Panc1 (cell line): Measurements from ENCODE around the gene NUDT19. TPM values are rescaled to one million over a fixed set of nuclear protein-coding genes. Genes with fewer than 3 reads are reported as not detected.

Experiments
- ATAC-seq: fragments of 200-7000 bp; cut with Tn5 transposase; 2 replicates; pipeline ENCODE4 v1.9.1; 2020; ENCODE audit warnings: mild to moderate bottlenecking, moderate library complexity
- BruUV-seq: library from RNA; stranded (reverse); fragments of 400-500 nt; replicated peaks from 2 replicates; lab custom pipeline; 2021; lab: Mats Ljungman, UMichigan
- CTCF ChIA-PET: fragments of 300-600 bp; sonication (Branson Sonifier 250); formaldehyde crosslinking; loops from one replicate; lab custom pipeline; 2022; ENCODE audit warnings: antibody characterized with exemption; lab: Charles Lee
- POLR2A ChIA-PET: fragments of 300-600 bp; sonication (Branson Sonifier 250); formaldehyde crosslinking; loops from one replicate; lab custom pipeline; 2022; ENCODE audit warnings: antibody characterized with exemption; lab: Charles Lee
- DNase-seq: peaks from one replicate; pipeline ENCODE4 v3.0.0-alpha.2; 2010; ENCODE audit warnings: low read depth, low spot score
- H3K27ac ChIP-seq: 2 replicates; pipeline ENCODE4 v1.5.1; 2011; ENCODE audit warnings: mild to moderate bottlenecking, low read length, inconsistent platforms
- H3K27me3 ChIP-seq: fragments of 200-500 bp; sonication (Bioruptor generic); 2 replicates; pipeline ENCODE4 v1.6.0; 2014; ENCODE audit warnings: low read length, inconsistent platforms; ENCODE audit not compliant: control insufficient read depth, insufficient read depth
- H3K36me3 ChIP-seq: fragments of 200-500 bp; sonication (Bioruptor generic); 2 replicates; pipeline ENCODE4 v1.5.1; 2014; ENCODE audit warnings: inconsistent platforms, mild to moderate bottlenecking, low read length, moderate library complexity; ENCODE audit not compliant: control insufficient read depth, insufficient read depth
- H3K4me1 ChIP-seq: 2 replicates; pipeline ENCODE4 v1.5.1; 2011; ENCODE audit warnings: inconsistent platforms, mild to moderate bottlenecking, low read length, moderate library complexity; ENCODE audit not compliant: control insufficient read depth, insufficient read depth
- H3K4me3 ChIP-seq, 2 experiments: 2 replicates each; pipeline ENCODE4 v1.5.1; 2011 to 2012; ENCODE audit warnings: low read depth in 2 of 2, low read length in 2 of 2, mild to moderate bottlenecking in 2 of 2, inconsistent platforms in 1 of 2, moderate library complexity in 1 of 2
- H3K9me3 ChIP-seq: fragments of 200-500 bp; sonication (Bioruptor generic); 2 replicates; pipeline ENCODE4 v1.5.1; 2014; ENCODE audit warnings: low read depth, mild to moderate bottlenecking, inconsistent platforms, low read length, moderate library complexity; ENCODE audit not compliant: control insufficient read depth, insufficient read depth
- CTCF ChIP-seq: fragments of 450-650 bp; IDR thresholded peaks from 2 replicates; pipeline ENCODE4 v1.5.1; 2017; ENCODE audit warnings: mild to moderate bottlenecking
- POLR2AphosphoS5 ChIP-seq: IDR thresholded peaks from 2 replicates; pipeline ENCODE4 v1.6.1; 2012; ENCODE audit warnings: mild to moderate bottlenecking, low read depth, low read length, moderate library complexity
- SIN3A ChIP-seq: IDR thresholded peaks from 2 replicates; pipeline ENCODE4 v1.6.1; 2012; ENCODE audit warnings: low read depth, mild to moderate bottlenecking, low read length, moderate library complexity, borderline replicate concordance; ENCODE audit not compliant: insufficient read depth
- TCF7L2 ChIP-seq: IDR thresholded peaks from 2 replicates; pipeline ENCODE4 v1.6.1; 2011; ENCODE audit warnings: mild to moderate bottlenecking, low read depth, low read length, inconsistent platforms
- in situ Hi-C: cut with HindIII; loops from 2 replicates; pipeline ENCODE4 v1.10.0; 2016; ENCODE audit warnings: low sequenced_read_pairs, low pct_unique_long_range_greater_than_20kb
- intact Hi-C: fragments of 100-400 bp; cut with micrococcal nuclease; formaldehyde crosslinking; loops from one replicate; pipeline ENCODE4 v1.10.0; 2022; ENCODE audit not compliant: unreplicated experiment
- total RNA-seq: library from RNA; stranded (reverse); gene quantifications from one replicate; pipeline ENCODE4 v1.2.1, GENCODE V29; 2021; ENCODE audit not compliant: unreplicated experiment
- TF ChIP-seq, protein P1 (sequence below), 2 experiments: IDR thresholded peaks; 2 replicates each; pipeline ENCODE4 v1.6.1; 2011 to 2012; ENCODE audit warnings: low read depth in 2 of 2, control low read depth in 1 of 2, low read length in 1 of 2, mild to moderate bottlenecking in 1 of 2, moderate library complexity in 1 of 2; ENCODE audit not compliant: insufficient read depth in 1 of 2

Gene NUDT19
- total RNA-seq, 1 experiment from 2014 or later: 41.4 TPM

GRCh38 chr19:32658527-32658926 is 33.1 kb upstream of the NUDT19 start:
- H3K4me1 ChIP-seq: no peaks in the 10 kb centered on the region
- in situ Hi-C loops (no loop called here), intact Hi-C loops (no loop called here)
- H3K27ac ChIP-seq: no peak overlapping the region
- H3K36me3 ChIP-seq: no peaks in the 10 kb centered on the region
- H3K9me3 ChIP-seq: no peaks in the 10 kb centered on the region
- ATAC-seq (no peak), DNase-seq (no peak)
- TF ChIP-seq TCF7L2: no peak
- TF ChIP-seq, protein P1, sequence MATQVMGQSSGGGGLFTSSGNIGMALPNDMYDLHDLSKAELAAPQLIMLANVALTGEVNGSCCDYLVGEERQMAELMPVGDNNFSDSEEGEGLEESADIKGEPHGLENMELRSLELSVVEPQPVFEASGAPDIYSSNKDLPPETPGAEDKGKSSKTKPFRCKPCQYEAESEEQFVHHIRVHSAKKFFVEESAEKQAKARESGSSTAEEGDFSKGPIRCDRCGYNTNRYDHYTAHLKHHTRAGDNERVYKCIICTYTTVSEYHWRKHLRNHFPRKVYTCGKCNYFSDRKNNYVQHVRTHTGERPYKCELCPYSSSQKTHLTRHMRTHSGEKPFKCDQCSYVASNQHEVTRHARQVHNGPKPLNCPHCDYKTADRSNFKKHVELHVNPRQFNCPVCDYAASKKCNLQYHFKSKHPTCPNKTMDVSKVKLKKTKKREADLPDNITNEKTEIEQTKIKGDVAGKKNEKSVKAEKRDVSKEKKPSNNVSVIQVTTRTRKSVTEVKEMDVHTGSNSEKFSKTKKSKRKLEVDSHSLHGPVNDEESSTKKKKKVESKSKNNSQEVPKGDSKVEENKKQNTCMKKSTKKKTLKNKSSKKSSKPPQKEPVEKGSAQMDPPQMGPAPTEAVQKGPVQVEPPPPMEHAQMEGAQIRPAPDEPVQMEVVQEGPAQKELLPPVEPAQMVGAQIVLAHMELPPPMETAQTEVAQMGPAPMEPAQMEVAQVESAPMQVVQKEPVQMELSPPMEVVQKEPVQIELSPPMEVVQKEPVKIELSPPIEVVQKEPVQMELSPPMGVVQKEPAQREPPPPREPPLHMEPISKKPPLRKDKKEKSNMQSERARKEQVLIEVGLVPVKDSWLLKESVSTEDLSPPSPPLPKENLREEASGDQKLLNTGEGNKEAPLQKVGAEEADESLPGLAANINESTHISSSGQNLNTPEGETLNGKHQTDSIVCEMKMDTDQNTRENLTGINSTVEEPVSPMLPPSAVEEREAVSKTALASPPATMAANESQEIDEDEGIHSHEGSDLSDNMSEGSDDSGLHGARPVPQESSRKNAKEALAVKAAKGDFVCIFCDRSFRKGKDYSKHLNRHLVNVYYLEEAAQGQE (IDR thresholded peaks at IDR 0.05; ENCODE audit: insufficient read depth in 1 of 2, low read depth in 2 of 2, low read length in 1 of 2): no peak
- no peak for TF ChIP-seq CTCF
- no peak for TF ChIP-seq SIN3A
- no peak for TF ChIP-seq POLR2AphosphoS5
- H3K27me3 ChIP-seq: no peaks in the 10 kb centered on the region
- POLR2A ChIA-PET: no interaction called here
- H3K4me3 ChIP-seq: no peak overlapping the region
- no TSS peak for BruUV-seq
- CTCF ChIA-PET: no interaction called here

- ChIA-PET CTCF (no interaction called here), POLR2A (no interaction called here)
- Histone ChIP-seq H3K9me3 (no peaks in the 10 kb centered on the region), H3K4me1 (no peaks in the 10 kb centered on the region), H3K27me3 (no peaks in the 10 kb centered on the region), H3K27ac (no peak overlapping the region), H3K4me3 (no peak overlapping the region), H3K36me3 (no peaks in the 10 kb centered on the region)
- no peak for TF ChIP-seq POLR2AphosphoS5
- TF ChIP-seq, protein P1 (IDR thresholded peaks at IDR 0.05; ENCODE audit: insufficient read depth in 1 of 2, low read depth in 2 of 2, low read length in 1 of 2): no peak
- DNase-seq (no peak), ATAC-seq (no peak)
- BruUV-seq: no TSS peak
- in situ Hi-C loops (no loop called here), intact Hi-C loops (no loop called here)
Measured at GRCh38 chr19:32661318-32661717, 30.3 kb upstream of the NUDT19 start.
